GM20431 (cell line): ENCODE data around the gene TTLL13.
"Not testable (repeated sequence)": the region's sequence is repeated elsewhere in the genome, so short reads cannot be mapped to it uniquely, and the experiment has no call there.

Experiments used
- in situ Hi-C: fragments of 300-500 bp; cut with MseI, MboI; formaldehyde crosslinking; loops from one replicate; pipeline ENCODE4 v1.15.0; 2020; ENCODE audit warnings: low sequenced_read_pairs; ENCODE audit not compliant: unreplicated experiment

The TTLL13 gene

GRCh38 chr15:90270502-90271150 is 21.3 kb downstream of the TTLL13 start:
- in situ Hi-C loops: no loop called here

- in situ Hi-C loops: no loop called here
Observed at GRCh38 chr15:90271459-90272166, 22.3 kb downstream of the TTLL13 start.

GRCh38 chr15:90278467-90278866 is 29.1 kb downstream of the TTLL13 start:
- in situ Hi-C loops: not testable (repeated sequence)

- in situ Hi-C loops: not testable (repeated sequence)
Observed at GRCh38 chr15:90280743-90281142, 31.4 kb downstream of the TTLL13 start.

GRCh38 chr15:90281637-90282036 is 32.3 kb downstream of the TTLL13 start:
- in situ Hi-C loops: not testable (repeated sequence)

GRCh38 chr15:90286678-90287077 is 37.3 kb downstream of the TTLL13 start:
- in situ Hi-C loops: no loop called here

GRCh38 chr15:90287101-90287500 is 37.7 kb downstream of the TTLL13 start:
- in situ Hi-C loops: no loop called here

- in situ Hi-C loops: no loop called here
Observed at GRCh38 chr15:90287946-90288345, 38.6 kb downstream of the TTLL13 start.

GRCh38 chr15:90291679-90292356 is 42.5 kb downstream of the TTLL13 start:
- in situ Hi-C loops: no loop called here

- in situ Hi-C loops: not testable (repeated sequence)
Observed at GRCh38 chr15:90293040-90293810, 43.9 kb downstream of the TTLL13 start.

- in situ Hi-C loops: no loop called here
Observed at GRCh38 chr15:90294159-90294558, 44.8 kb downstream of the TTLL13 start.

GRCh38 chr15:90294601-90295269 is 45.4 kb downstream of the TTLL13 start:
- in situ Hi-C loops: no loop called here

- in situ Hi-C loops: no loop called here
Observed at GRCh38 chr15:90295270-90295648, 45.9 kb downstream of the TTLL13 start.

- in situ Hi-C loops: not testable (repeated sequence)
Observed at GRCh38 chr15:90296316-90296884, 47.0 kb downstream of the TTLL13 start.

- in situ Hi-C loops: no loop called here
Observed at GRCh38 chr15:90297021-90297420, 47.7 kb downstream of the TTLL13 start.

- in situ Hi-C loops: no loop called here
Observed at GRCh38 chr15:90300541-90300940, 51.2 kb downstream of the TTLL13 start.

- in situ Hi-C loops: no loop called here
Observed at GRCh38 chr15:90300988-90301706, 51.8 kb downstream of the TTLL13 start.

- in situ Hi-C loops: no loop called here
Observed at GRCh38 chr15:90301707-90302300, 52.4 kb downstream of the TTLL13 start.

GRCh38 chr15:90305355-90305754 is 56.0 kb downstream of the TTLL13 start:
- in situ Hi-C loops: not testable (repeated sequence)
